Measurements from ENCODE around the gene VTI1A.

Gene VTI1A

GRCh38 chr10:112763916-112764520 is 317.0 kb downstream of the VTI1A start:
- no peak for ATAC-seq

- no peak for ATAC-seq
These were observed 318.8 kb downstream of the VTI1A start for GRCh38 chr10:112765717-112766235.

- ATAC-seq, result no peak
These were observed 319.6 kb downstream of the VTI1A start for GRCh38 chr10:112766636-112767035.

- no peak for ATAC-seq
These were observed 320.1 kb downstream of the VTI1A start for GRCh38 chr10:112767156-112767555.

- ATAC-seq, result no peak
These were observed 321.1 kb downstream of the VTI1A start for GRCh38 chr10:112768121-112768520.

GRCh38 chr10:112769081-112769480 is 322.1 kb downstream of the VTI1A start:
- no peak for ATAC-seq

- no peak for ATAC-seq
These were observed 322.8 kb downstream of the VTI1A start for GRCh38 chr10:112769611-112770370.

GRCh38 chr10:112771733-112772132 is 324.7 kb downstream of the VTI1A start:
- no peak for ATAC-seq

- no peak for ATAC-seq
These were observed 326.8 kb downstream of the VTI1A start for GRCh38 chr10:112773783-112774182.

- ATAC-seq, result no peak
These were observed 327.2 kb downstream of the VTI1A start for GRCh38 chr10:112774210-112774609.

- ATAC-seq, result no peak
These were observed 327.8 kb downstream of the VTI1A start for GRCh38 chr10:112774798-112775197.

- no peak for ATAC-seq
These were observed 328.4 kb downstream of the VTI1A start for GRCh38 chr10:112775381-112775780.

GRCh38 chr10:112775892-112776674 is 329.1 kb downstream of the VTI1A start:
- no peak for ATAC-seq

- no peak for ATAC-seq
These were observed 331.6 kb downstream of the VTI1A start for GRCh38 chr10:112778579-112778978.

- no peak for ATAC-seq
These were observed 332.2 kb downstream of the VTI1A start for GRCh38 chr10:112779025-112779770.

- ATAC-seq, result no peak
These were observed 335.3 kb downstream of the VTI1A start for GRCh38 chr10:112782200-112782907.

GRCh38 chr10:112783351-112784021 is 336.5 kb downstream of the VTI1A start:
- ATAC-seq, result no peak

- no peak for ATAC-seq
These were observed 337.0 kb downstream of the VTI1A start for GRCh38 chr10:112784022-112784461.

- no peak for ATAC-seq
These were observed 338.1 kb downstream of the VTI1A start for GRCh38 chr10:112785089-112785488.

GRCh38 chr10:112789248-112789647 is 342.2 kb downstream of the VTI1A start:
- ATAC-seq, result no peak

- no peak for ATAC-seq
These were observed 343.0 kb downstream of the VTI1A start for GRCh38 chr10:112790030-112790429.
